Measurements from ENCODE around the gene TAF11L2.
"Not testable (repeated sequence)": the region's sequence is repeated elsewhere in the genome, so short reads cannot be mapped to it uniquely, and the experiment has no call there.

The TAF11L2 gene

GRCh38 chr5:17497931-17498330, at the start of gene TAF11L2:
TSS of gene TAF11L2 (plus strand) at chr5:17498231.
- not testable (repeated sequence) for DNase-seq

DNA sequence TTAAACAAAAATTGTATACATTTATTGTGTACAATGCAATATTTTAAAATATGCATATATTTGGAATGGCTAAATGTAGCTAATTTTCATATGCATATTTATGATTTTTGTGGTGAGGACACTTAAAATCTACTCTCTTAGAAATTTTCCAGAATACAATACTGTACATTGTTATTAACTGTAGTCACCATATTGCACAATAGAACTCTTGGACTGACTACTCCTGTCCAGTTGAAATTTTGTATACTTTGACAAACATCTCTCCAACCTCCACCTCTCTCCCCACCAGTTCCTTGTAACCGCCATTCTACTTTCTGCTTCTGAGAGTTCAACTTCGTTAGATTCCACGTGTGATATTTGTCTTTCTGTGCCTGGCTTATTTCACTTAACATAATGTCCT, 49.2 kb upstream of the TAF11L2 start:
- no peak for DNase-seq

GRCh38 chr5:17452936-17453335, 45.1 kb upstream of the TAF11L2 start:
- no peak for DNase-seq

DNA sequence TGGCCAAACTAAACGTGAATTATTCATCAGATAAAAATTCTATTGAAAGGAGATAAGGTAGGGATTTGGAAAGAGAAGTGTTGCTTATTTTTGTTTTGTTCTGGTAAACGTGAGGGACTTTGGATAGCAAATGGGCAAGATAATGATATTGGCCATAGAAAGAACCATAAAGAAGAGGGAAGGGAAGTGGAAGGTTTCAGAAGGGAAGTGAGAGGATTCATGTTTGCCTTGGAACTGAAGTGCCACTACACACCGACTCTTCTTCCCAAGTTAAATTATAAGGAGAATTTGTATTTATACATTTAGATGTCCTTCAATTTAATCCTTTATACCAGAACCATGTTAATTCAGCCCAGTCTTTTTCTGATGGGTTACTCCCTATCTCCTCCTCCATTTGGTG, 42.1 kb upstream of the TAF11L2 start:
- DNase-seq = no peak

DNA sequence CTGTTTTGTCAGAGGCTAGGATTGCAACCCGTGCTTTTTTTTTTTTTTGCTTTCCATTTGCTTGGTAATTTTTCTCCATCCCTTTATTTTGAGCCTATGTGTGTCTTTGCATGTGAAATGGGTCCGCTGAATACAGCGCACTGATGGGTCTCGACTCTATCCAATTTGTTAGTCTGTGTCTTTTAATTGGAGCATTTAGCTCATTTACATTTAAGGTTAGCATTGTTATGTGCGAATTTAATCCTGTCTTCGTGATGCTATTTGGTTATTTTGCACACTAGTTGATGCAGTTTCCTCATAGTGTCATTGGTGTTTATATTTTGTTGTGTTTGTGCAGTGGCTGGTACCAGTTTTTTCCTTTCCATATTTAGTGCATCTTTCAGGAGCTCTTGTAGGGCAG, 36.2 kb upstream of the TAF11L2 start:
- DNase-seq = no peak

- DNase-seq = no peak
These were observed 34.4 kb upstream of the TAF11L2 start for GRCh38 chr5:17463653-17464052.

DNA sequence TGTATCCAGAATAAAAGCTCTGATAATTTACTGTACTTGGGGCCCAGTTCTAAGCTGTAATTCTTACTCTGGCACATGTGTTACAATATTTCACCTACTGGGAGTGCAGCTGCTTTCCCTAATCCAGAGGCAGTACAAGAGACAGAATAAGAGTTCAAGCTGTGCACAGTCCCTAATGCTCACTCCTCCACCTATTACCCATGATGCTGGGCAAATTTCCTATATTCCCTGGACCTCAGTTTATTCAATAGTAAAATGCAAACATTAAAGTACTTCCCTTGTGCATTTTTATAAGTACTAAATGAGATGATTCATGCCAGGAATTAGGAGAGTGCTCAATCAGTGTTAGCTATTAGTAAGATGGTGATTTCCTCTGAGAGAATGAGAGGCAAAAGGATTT, 28.0 kb upstream of the TAF11L2 start:
- no peak for DNase-seq

- not testable (repeated sequence) for DNase-seq
These were observed 23.0 kb upstream of the TAF11L2 start for GRCh38 chr5:17475064-17475463.

- no peak for DNase-seq
These were observed 21.0 kb upstream of the TAF11L2 start for GRCh38 chr5:17477043-17477442.

DNA sequence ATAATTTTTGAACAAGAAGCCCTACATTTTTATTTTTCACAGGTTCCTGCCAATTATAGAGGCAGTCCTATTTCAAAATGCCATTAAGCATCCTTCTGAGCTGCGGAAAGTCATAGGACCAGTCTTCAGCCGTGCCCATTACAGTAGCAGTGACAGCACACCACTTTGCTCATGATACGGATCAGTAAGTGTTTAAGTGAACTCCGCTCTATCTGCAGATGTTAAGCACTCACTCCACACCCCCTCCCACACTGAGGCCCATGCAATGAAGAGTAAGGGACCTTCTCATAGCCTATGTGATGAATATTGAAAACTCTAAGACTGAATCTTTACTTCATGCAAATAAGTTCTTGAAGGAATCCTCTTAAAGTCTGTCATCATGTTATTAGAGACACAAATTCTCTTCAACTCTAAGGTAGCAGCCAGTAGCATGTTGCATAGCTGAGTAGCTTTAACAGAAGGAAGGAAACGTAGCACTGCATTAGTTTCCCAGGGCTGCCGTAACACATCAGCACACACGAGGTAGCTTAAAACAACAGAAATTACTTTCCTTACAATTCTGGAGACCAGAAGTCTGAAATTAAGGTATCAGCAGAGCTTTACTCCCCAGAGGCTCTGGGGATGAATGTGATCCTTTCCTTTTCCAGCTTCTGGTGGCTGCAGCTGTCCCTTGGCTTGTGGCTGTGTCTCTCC, 20.3 kb upstream of the TAF11L2 start:
- no peak for DNase-seq

GRCh38 chr5:17481378-17481777, 16.7 kb upstream of the TAF11L2 start:
- no peak for DNase-seq

DNA sequence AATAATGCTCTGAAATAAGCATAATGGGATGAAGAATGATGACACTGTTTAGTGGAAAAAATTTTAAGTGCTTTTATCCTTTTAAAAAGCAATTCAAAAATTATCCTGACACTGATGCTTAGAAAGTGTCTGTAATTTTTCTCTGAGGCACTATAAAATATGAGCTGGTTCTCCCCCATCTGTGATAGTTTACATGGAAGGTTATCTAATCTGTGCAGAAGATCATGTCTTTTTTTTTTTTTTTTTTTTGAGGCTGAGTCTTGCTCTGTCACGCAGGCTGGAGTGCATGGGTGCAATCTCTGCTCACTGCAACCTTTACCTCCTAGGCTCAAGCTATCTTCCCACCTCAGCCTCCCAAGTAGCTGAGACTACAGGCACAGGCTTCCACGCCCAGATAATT, 15.2 kb upstream of the TAF11L2 start:
- no peak for DNase-seq

DNA sequence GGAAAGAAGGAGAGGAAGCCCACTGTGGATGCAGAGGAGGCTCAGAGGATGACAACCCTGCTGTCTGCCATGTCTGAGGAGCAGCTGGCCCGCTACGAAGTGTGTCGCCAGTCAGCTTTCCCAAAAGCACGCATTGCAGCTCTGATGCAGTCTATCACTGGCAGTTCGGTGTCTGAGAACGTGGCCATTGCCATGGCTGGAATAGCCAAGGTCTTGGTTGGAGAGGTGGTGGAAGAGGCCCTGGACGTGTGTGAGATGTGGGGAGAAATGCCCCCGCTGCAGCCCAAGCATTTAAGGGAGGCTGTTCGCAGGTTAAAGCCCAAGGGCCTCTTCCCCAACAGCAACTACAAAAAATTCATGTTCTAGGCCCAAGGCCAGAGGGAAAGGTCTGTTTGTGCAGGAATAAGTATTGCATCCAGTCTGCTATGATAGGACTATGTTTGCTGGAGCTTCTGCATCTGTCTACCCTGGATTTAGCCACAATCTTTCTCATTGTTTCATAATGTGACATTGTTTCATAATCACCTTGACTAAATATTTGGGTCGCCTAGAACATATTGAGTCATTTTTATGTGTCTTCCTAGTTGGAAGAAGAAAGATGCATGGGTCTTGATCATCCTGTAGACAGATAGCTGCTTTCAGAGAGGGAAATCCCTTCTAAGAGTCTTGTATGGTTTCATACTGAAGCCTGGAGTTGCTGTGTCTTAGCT, 11.4 kb upstream of the TAF11L2 start:
- DNase-seq = not testable (repeated sequence)

GRCh38 chr5:17487174-17487512, 10.9 kb upstream of the TAF11L2 start:
- no peak for DNase-seq

GRCh38 chr5:17491257-17491656, 6.8 kb upstream of the TAF11L2 start:
- not testable (repeated sequence) for DNase-seq

DNA sequence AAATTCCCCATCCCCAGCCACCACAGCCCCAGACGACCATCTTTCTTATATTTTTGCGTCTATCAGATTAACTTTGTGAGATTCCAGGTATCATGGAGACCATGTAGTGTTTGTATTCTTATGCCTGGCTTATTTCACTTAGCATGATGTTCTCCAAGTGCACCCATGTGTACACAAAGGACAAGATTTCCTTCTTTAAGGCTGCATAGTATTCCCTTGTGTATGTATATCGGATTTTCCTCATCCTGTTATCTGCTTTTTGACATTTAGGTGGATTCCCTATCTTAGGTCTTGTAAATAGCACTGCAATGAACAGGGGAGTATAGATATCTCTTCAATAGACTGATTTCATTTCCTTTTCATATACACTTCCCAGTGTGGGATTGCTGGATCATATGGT, 5.3 kb upstream of the TAF11L2 start:
- no peak for DNase-seq

DNA sequence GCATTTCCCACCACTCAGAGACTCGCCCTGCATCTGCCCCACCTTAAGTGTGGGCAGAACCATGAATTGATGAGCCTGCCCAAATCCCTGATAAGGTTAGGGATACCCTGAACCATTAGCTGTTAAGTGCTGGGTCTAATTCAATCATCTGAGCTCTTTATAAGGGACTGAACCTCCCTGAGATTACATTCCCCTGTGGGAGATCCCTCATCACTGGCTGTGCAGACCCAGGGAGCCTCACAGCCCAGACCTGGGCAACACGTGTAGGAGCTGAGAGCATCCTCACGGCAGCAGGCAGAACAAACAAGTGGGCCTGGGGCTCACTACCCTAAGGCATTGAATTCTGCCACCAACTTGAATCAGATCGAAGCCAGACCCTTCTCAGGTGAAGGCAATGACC, 585 bp upstream of the TAF11L2 start:
- DNase-seq = no peak

DNA sequence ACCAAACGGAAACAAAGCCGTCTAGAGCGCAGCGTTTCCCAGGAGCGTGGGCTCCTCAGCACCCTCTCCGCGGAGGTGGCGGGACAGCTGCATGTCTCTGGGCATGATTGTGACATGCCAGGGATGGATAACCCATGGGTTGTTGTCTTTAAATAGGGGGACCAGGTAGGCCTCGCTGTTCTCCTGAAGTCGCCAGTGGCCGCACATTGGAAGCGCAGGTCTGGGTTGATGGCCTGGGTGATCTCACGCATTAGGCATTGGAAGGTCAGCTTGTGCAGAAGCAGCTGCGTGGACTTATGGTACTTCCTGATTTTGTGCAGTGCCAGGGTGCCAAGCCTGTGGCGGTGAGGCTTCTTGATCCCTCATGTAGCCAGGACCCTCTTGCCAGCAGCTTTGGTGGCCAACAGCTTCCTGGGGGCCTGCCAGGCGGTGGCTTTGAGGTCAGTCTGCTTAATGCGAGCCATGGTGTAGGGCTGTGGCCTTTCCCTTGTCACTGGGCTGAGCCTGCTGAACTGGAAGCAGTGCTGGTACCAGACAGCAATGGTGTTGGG, 13.8 kb downstream of the TAF11L2 start:
- no peak for DNase-seq

GRCh38 chr5:17517526-17517925, 19.5 kb downstream of the TAF11L2 start:
- DNase-seq = not testable (repeated sequence)

DNA sequence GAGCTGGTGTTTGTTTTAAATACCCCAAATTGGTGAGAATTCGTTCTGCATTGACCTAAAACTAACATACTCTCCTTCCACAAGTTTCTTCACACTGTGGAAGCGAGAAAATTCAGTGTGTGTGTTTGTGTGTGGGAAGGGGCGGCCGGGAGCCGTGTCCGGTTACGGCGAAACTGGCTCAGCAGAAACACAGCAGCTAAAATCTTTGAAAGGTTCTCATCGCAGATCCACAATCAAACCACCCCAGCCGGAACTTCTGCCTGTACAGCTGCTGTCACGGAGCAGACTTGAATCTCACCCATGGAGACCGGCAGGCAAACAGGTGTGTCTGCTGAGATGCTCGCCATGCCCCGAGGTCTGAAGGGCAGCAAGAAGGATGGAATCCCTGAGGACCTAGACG, 20.0 kb downstream of the TAF11L2 start, which contains the start of gene TAF11L3:
TAF11L3 (plus strand) TSS at position 301 of the 400 bp plus-strand sequence.
- DNase-seq = not testable (repeated sequence)

GRCh38 chr5:17519508-17519907, 21.5 kb downstream of the TAF11L2 start:
- DNase-seq = not testable (repeated sequence)

GRCh38 chr5:17521501-17521900, 23.5 kb downstream of the TAF11L2 start, which contains the start of gene TAF11L4:
TSS of gene TAF11L4 (plus strand) at chr5:17521801.
- DNase-seq = not testable (repeated sequence)

DNA sequence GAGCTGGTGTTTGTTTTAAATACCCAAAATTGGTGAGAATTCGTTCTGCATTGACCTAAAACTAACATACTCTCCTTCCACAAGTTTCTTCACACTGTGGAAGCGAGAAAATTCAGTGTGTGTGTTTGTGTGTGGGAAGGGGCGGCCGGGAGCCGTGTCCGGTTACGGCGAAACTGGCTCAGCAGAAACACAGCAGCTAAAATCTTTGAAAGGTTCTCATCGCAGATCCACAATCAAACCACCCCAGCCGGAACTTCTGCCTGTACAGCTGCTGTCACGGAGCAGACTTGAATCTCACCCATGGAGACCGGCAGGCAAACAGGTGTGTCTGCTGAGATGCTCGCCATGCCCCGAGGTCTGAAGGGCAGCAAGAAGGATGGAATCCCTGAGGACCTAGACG, 26.9 kb downstream of the TAF11L2 start, which contains the start of gene TAF11L5:
TAF11L5 (plus strand) TSS at position 301 of the 400 bp plus-strand sequence.
- DNase-seq = not testable (repeated sequence)

GRCh38 chr5:17526504-17526903, 28.5 kb downstream of the TAF11L2 start:
- DNase-seq = not testable (repeated sequence)
